GM18951 (cell line): ENCODE data around the gene ARFRP1.
A peak's percentile ranks its signal among the peaks of the same experiment; 100 is the strongest.

Source experiments
- POLR2A ChIP-seq: IDR thresholded peaks from 4 replicates; pipeline ENCODE4 v1.6.1; 2011; ENCODE audit warnings: mild to moderate bottlenecking; ENCODE audit not compliant: insufficient read length, insufficient read depth; ENCODE audit errors: extremely low read depth
- in situ Hi-C: fragments of 300-500 bp; cut with MboI; formaldehyde crosslinking; loops from one replicate; pipeline ENCODE4 v1.12.0; 2022; ENCODE audit warnings: low sequenced_read_pairs, mixed read lengths, inconsistent platforms; ENCODE audit not compliant: unreplicated experiment

ARFRP1 gene

GRCh38 chr20:63705232-63706026 is 2.3 kb downstream of the ARFRP1 start:
- no peak for TF ChIP-seq POLR2A
- in situ Hi-C loops: no loop called here

DNA sequence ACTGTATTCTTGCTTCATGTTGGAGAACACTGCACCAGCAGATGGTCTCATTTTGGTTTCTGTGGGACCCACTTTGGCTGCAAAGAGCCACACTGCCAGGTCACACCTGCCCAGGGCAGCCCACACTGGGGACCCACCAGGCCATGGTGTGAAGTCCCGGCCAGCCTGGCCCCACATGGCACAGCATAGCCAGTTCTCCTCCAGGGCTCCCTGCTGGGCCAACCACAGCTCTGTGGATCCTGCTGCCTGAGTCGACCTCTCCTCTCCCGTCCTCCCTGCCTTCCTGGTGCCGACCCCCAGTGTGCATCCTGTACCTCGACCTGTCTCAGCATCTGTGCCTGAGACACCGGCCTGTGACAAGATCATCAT is 3.0 kb downstream of the ARFRP1 start:
- TF ChIP-seq POLR2A: no peak
- in situ Hi-C loops: no loop called here

DNA sequence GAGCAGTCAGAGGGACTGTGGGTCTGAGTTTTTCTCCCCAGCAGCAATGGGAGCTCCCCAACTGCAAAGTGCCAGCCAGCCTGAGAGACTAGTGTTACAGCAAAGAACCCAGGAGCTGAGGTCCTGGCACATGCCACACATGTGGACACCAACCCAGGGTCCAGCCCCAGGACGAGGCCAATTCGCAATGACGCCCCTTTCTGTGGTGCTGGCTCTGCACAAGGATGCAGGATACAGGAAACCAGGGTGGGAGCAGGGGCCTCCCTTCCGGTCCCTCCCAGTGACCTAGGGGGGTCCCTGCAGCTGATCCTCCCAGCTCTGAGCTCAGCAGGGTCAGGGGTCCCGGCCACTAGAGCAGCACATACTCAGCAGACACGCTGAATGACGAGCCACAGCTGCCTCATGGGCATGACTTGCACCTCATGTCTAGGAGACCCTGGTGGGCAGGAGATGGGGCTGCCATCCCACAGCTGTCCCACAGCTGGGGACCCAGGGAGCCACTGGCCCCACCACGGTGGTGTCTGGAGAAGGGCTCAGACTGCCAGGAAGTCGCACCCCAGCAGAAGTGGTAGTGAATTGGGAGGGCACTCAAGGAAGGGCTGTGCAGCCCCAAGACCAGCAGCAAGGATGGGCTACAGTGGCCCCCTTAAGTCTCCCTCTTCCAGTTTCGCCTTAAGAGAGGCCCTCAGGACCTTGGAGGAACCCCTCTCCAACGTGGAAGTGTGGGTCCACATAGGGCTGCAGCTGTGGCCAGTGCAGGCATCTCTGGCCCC is 3.6 kb downstream of the ARFRP1 start:
- no peak for TF ChIP-seq POLR2A
- in situ Hi-C loops: no loop called here

DNA sequence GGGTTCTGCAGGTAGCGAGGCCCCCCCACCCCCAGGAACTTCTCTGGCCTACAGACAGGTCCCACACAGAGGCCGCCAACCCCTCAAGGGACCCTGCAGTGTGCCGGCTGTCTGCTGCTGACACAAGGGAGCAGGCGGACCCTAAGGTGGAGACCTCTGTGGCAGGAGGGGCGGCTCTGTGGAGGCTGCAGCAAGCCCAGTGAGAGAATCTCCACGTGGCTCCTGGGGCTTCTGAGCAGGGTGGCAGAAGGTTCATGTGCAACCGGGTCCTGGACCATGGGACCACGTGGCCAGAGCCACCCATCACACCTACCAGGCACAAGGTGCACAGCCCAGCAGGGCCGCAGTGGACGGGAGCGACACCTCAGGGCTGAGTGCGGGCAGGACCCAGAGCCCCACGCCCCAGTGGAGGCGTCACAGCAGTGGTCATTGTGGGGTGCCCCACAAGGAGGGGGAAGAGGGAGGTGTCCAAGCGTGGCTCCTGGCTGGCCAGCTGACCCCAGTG is 4.3 kb downstream of the ARFRP1 start:
- TF ChIP-seq POLR2A: no peak
- in situ Hi-C loops: no loop called here

DNA sequence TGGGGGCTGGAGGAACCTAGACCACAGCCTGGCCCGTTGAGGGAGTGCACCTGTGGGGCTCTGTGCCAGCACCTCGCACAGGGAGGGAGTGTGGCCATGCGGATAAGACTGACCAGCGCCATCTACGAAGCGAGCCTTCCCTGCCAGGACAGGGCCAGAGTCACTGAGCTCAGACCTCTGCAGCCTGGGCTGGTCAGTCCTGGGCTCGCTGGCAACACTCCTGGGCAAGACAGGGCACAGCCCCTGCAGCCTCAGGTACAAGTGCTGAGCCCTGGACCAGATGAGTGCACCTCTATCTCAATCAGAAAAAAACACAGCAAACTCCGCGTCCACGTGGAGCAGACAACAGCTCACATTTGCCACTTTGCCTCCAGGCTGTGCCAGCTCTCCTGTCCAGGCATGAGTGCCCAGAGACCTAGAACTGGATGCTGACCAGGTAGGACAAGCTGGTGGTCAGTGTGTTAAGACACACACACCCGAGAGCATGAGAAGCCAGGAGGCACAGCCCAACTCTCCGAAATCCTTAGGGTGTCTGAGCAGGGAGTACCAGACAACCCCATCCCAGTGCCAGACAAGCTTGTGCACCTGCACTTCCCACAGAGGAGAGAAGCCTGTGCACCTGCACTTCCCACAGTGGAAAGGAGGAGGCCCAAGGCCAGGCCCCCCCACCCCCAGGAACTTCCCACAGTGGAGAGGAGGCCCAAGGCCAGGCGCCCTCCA is 4.9 kb downstream of the ARFRP1 start:
- in situ Hi-C loops: no loop called here
- peak; percentile 7 for TF ChIP-seq POLR2A

GRCh38 chr20:63702036-63702665 is 5.6 kb downstream of the ARFRP1 start:
- in situ Hi-C loops: no loop called here
- no peak for TF ChIP-seq POLR2A

GRCh38 chr20:63701329-63702035 is 6.3 kb downstream of the ARFRP1 start:
- in situ Hi-C loops: no loop called here
- no peak for TF ChIP-seq POLR2A

- in situ Hi-C loops: no loop called here
Observed at GRCh38 chr20:63701051-63701328, 6.8 kb downstream of the ARFRP1 start.

GRCh38 chr20:63700199-63701050 is 7.4 kb downstream of the ARFRP1 start:
- in situ Hi-C loops: no loop called here
- TF ChIP-seq POLR2A: no peak

More at GRCh38 chr20:63701051-63701328, 6.8 kb downstream of the ARFRP1 start:
- no peak for TF ChIP-seq POLR2A

DNA sequence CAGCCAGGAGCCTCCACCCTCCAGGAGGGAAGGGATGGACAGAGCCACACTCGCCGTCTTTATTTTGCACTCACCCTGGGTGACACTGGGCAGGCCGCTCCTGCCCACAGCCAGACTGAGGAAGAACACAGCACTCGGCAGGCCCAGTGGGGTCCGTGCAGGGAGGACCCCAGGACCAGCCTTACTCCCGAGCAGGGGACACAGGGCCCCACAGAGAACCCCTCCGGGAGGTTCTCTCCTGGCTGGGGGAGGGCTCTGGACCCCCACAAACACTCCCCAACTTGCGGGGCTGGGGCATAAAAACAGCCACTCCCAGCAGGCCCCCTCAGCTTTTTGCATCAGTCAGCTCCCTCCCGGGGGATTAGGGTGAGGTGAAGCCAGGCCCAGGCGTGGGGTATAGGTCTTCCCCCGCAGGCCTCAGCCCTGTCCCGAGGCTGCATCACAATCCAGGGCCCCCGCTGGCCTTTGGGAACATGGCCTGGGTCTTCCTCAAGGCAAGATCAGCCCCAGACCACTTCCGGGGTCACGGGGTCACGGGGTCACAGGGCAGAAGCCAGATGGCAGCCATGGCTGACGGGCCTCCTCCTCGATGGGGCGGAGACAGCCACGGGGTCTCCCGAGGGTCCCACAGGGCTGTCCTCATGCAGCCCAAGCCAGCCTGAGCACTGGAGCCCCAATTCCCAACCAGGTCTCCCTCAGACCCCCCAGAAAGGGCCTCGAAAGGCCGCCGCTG is 8.1 kb downstream of the ARFRP1 start:
- peak; percentile 11 for TF ChIP-seq POLR2A
- in situ Hi-C loops: no loop called here
